Activated CD4-positive, alpha-beta T cell treated with anti-CD3 and anti-CD28 coated beads, Interleukin-2, amount 10 ng/mL, durations not matched to agents 24 days and 14 days (primary cell): Measurements from ENCODE around the gene VSIG4. TPM values are rescaled to one million over a fixed set of nuclear protein-coding genes. Genes with fewer than 3 reads are reported as not detected.

Experiments used
- DNase-seq: peaks from one replicate; pipeline ENCODE4 v3.0.0; 2022
- H3K27ac Mint-ChIP-seq: one replicate; pipeline ENCODE4 v1.8.0; 2022; ENCODE audit warnings: mild to moderate bottlenecking, mixed read lengths
- H3K27me3 Mint-ChIP-seq: one replicate; pipeline ENCODE4 v1.8.0; 2022; ENCODE audit warnings: mixed read lengths
- H3K36me3 Mint-ChIP-seq: one replicate; pipeline ENCODE4 v1.8.0; 2022; ENCODE audit warnings: low read depth, mild to moderate bottlenecking, mixed read lengths
- H3K4me1 Mint-ChIP-seq: one replicate; pipeline ENCODE4 v1.8.0; 2021; ENCODE audit warnings: mixed read lengths
- H3K4me3 Mint-ChIP-seq: one replicate; pipeline ENCODE4 v1.8.0; 2022; ENCODE audit warnings: mild to moderate bottlenecking, moderate library complexity, mixed read lengths
- H3K9me3 Mint-ChIP-seq: one replicate; pipeline ENCODE4 v1.8.0; 2021; ENCODE audit warnings: mixed read lengths
- intact Hi-C: fragments of 100-400 bp; cut with micrococcal nuclease; formaldehyde crosslinking; loops from one replicate; pipeline ENCODE4 v1.15.1; 2023
- total RNA-seq: library from RNA; stranded (reverse); gene quantifications from 2 replicates; pipeline ENCODE4 v1.2.3, GENCODE V29; 2022

VSIG4 gene
- total RNA-seq, 1 donor from 2014 or later, result not detected

GRCh38 chrX:66042307-66043077 lies 2.6 kb upstream of the VSIG4 start:
- intact Hi-C loops, result loop anchor here (10.0 kb wide), 1 partner anchor 298 kb away; no protein-coding TSS in a partner anchor
- H3K27me3 Mint-ChIP-seq, result no peaks in the 10 kb centered on the region
- peaks cover 3% of the 10 kb centered on the region for H3K9me3 Mint-ChIP-seq
- no peak overlapping the region for H3K27ac Mint-ChIP-seq
- no peaks in the 10 kb centered on the region for H3K36me3 Mint-ChIP-seq
- H3K4me3 Mint-ChIP-seq, result no peak overlapping the region
- peaks cover 28% of the 10 kb centered on the region for H3K4me1 Mint-ChIP-seq
- no peak for DNase-seq

DNA sequence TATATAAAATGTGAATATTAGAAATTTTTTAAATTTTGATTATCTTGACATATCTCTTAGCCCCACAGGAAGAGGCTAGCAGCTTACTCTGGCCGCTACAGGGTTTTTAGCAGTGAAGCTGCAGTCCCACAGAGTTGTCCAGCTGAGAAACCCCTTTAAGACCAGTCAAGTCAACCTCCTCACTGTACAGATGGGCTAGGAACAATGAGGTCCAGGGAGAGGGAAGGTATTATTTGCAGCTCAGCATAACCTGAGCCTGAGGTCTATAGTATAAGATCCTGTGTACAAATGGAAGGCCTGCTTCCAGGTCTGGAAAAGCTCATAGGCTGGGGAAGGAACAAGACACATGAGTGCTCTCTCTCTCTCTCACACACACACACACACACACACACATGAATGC lies 1.8 kb downstream of the VSIG4 start:
- peaks cover 4% of the 10 kb centered on the region for H3K4me1 Mint-ChIP-seq
- no peak overlapping the region for H3K4me3 Mint-ChIP-seq
- intact Hi-C loops, result no loop called here

DNA sequence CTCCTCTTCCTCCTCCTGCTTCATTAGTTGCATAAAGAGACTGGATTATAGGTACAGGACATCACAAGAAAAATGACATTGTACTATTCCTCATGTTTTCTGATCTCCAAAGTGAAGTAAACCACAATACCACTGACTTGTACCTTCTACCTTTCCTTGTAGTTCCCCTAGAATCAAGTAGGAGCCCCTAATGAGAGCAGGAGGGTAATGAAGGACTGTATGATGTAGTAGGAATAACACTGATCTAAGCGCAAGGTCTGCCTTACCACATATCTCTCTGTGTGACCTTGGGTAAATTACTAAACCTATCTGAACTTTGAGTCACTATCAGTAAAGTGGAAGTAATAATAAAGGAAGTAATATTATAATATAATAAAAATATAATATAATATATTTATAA lies 3.6 kb downstream of the VSIG4 start:
- no peak for DNase-seq
- Mint-ChIP-seq H3K27ac (no peak overlapping the region), H3K4me3 (no peak overlapping the region), H3K27me3 (no peaks in the 10 kb centered on the region), H3K9me3 (no peaks in the 10 kb centered on the region), H3K36me3 (no peaks in the 10 kb centered on the region), H3K4me1 (peaks cover 4% of the 10 kb centered on the region)
- intact Hi-C loops, result no loop called here

More for the DNA sequence above, 1.8 kb downstream of the VSIG4 start:
- Mint-ChIP-seq H3K27ac (no peak overlapping the region), H3K9me3 (no peaks in the 10 kb centered on the region), H3K27me3 (no peaks in the 10 kb centered on the region), H3K36me3 (no peaks in the 10 kb centered on the region)
- DNase-seq, result no peak

- no peak for DNase-seq
- intact Hi-C loops, result no loop called here
- H3K27me3 Mint-ChIP-seq, result no peaks in the 10 kb centered on the region
- H3K36me3 Mint-ChIP-seq, result no peaks in the 10 kb centered on the region
- H3K9me3 Mint-ChIP-seq, result no peaks in the 10 kb centered on the region
- H3K4me1 Mint-ChIP-seq, result peaks cover 4% of the 10 kb centered on the region
- H3K4me3 Mint-ChIP-seq, result no peak overlapping the region
- no peak overlapping the region for H3K27ac Mint-ChIP-seq
Measured at GRCh38 chrX:66035667-66036066, 4.2 kb downstream of the VSIG4 start.

GRCh38 chrX:66030505-66031317 lies 9.2 kb downstream of the VSIG4 start:
- Mint-ChIP-seq H3K27ac (no peak overlapping the region), H3K36me3 (no peaks in the 10 kb centered on the region), H3K9me3 (no peaks in the 10 kb centered on the region), H3K4me3 (no peak overlapping the region), H3K4me1 (peaks cover 8% of the 10 kb centered on the region), H3K27me3 (no peaks in the 10 kb centered on the region)
- intact Hi-C loops, result loop anchor here (2.0 to 5.0 kb wide), 2 partner anchors 44 to 82 kb away; no protein-coding TSS in a partner anchor
- peak; percentile 71 for DNase-seq

DNA sequence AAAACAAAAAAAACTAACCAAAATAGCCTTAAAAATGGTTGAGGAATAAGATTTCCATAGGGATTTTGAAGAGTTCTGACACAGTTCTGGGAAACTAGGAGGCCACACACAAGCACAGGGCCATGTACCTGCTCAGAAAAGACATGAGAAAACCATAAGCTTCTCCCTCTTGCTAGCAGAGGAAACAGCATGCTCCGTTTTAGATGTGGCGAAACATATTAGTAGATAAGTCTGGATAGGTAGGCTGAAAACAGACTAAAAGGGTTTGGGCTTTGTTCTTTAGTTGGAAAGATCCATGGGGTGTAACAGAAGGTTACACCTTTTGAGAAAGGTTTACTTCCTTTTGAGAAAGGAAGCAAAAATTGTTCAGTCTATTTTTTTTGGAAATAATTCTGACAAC lies 10.9 kb downstream of the VSIG4 start:
- no peak overlapping the region for H3K4me3 Mint-ChIP-seq
- peaks cover 2% of the 10 kb centered on the region for H3K36me3 Mint-ChIP-seq
- H3K9me3 Mint-ChIP-seq, result peaks cover 3% of the 10 kb centered on the region
- H3K27me3 Mint-ChIP-seq, result no peaks in the 10 kb centered on the region
- H3K27ac Mint-ChIP-seq, result no peak overlapping the region
- no peak for DNase-seq
- H3K4me1 Mint-ChIP-seq, result peaks cover 11% of the 10 kb centered on the region
- intact Hi-C loops, result no loop called here

GRCh38 chrX:66024570-66024969 lies 15.3 kb downstream of the VSIG4 start:
- H3K27ac Mint-ChIP-seq, result no peak overlapping the region
- H3K4me1 Mint-ChIP-seq, result peaks cover 33% of the 10 kb centered on the region
- H3K9me3 Mint-ChIP-seq, result peaks cover 3% of the 10 kb centered on the region
- intact Hi-C loops, result no loop called here
- H3K27me3 Mint-ChIP-seq, result no peaks in the 10 kb centered on the region
- no peak for DNase-seq
- no peak overlapping the region for H3K4me3 Mint-ChIP-seq
- H3K36me3 Mint-ChIP-seq, result peaks cover 9% of the 10 kb centered on the region

DNA sequence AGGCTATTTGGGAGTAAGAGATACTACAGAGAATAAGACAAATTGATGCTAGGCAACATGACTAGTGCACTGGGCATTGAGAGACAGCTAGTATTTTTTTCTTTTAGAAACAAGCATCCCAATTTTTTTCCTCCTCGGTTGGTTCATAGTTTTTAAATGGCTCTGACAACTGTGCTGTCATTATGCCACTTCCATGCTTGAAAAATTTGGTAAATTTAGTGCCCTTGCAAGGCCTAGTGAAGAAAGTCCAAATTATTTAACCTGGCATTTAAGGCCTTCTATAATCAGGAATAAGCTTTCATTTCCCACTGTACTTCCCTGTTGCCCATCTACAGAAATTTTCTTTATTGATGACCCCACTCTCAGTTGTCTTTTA lies 15.8 kb downstream of the VSIG4 start:
- Mint-ChIP-seq H3K4me1 (peaks cover 38% of the 10 kb centered on the region), H3K27ac (no peak overlapping the region), H3K9me3 (peaks cover 3% of the 10 kb centered on the region), H3K36me3 (peaks cover 13% of the 10 kb centered on the region), H3K27me3 (no peaks in the 10 kb centered on the region), H3K4me3 (no peak overlapping the region)
- DNase-seq, result no peak
- intact Hi-C loops, result no loop called here

- H3K9me3 Mint-ChIP-seq, result peaks cover 3% of the 10 kb centered on the region
- no peak overlapping the region for H3K4me3 Mint-ChIP-seq
- DNase-seq, result no peak
- intact Hi-C loops, result no loop called here
- peaks cover 13% of the 10 kb centered on the region for H3K36me3 Mint-ChIP-seq
- H3K27me3 Mint-ChIP-seq, result no peaks in the 10 kb centered on the region
- H3K4me1 Mint-ChIP-seq, result peaks cover 39% of the 10 kb centered on the region
- H3K27ac Mint-ChIP-seq, result no peak overlapping the region
Measured at GRCh38 chrX:66023385-66024091, 16.3 kb downstream of the VSIG4 start.

GRCh38 chrX:66022632-66023384 lies 17.1 kb downstream of the VSIG4 start:
- intact Hi-C loops, result no loop called here
- Mint-ChIP-seq H3K27ac (no peak overlapping the region), H3K27me3 (no peaks in the 10 kb centered on the region), H3K4me3 (no peak overlapping the region), H3K9me3 (peaks cover 3% of the 10 kb centered on the region), H3K36me3 (peaks cover 13% of the 10 kb centered on the region), H3K4me1 (peaks cover 43% of the 10 kb centered on the region)
- no peak for DNase-seq

GRCh38 chrX:66021765-66022631 lies 17.9 kb downstream of the VSIG4 start:
- H3K27ac Mint-ChIP-seq, result no peak overlapping the region
- H3K4me3 Mint-ChIP-seq, result no peak overlapping the region
- peaks cover 3% of the 10 kb centered on the region for H3K9me3 Mint-ChIP-seq
- H3K4me1 Mint-ChIP-seq, result peaks cover 47% of the 10 kb centered on the region
- H3K27me3 Mint-ChIP-seq, result no peaks in the 10 kb centered on the region
- no peak for DNase-seq
- intact Hi-C loops, result no loop called here
- peaks cover 13% of the 10 kb centered on the region for H3K36me3 Mint-ChIP-seq

GRCh38 chrX:66021401-66021764 lies 18.5 kb downstream of the VSIG4 start:
- H3K36me3 Mint-ChIP-seq, result peaks cover 13% of the 10 kb centered on the region
- peaks cover 3% of the 10 kb centered on the region for H3K9me3 Mint-ChIP-seq
- no peaks in the 10 kb centered on the region for H3K27me3 Mint-ChIP-seq
- peaks cover 53% of the 10 kb centered on the region for H3K4me1 Mint-ChIP-seq
- no peak overlapping the region for H3K4me3 Mint-ChIP-seq
- no peak overlapping the region for H3K27ac Mint-ChIP-seq
- DNase-seq, result no peak
- intact Hi-C loops, result no loop called here
